H1 (cell line): ENCODE measurements around the gene NCK2. TPM values are rescaled to one million over a fixed set of nuclear protein-coding genes. Genes with fewer than 3 reads are reported as not detected.

Experiments used
- CTCF ChIA-PET: fragments of 300-600 bp; sonication (Branson Sonifier 250); formaldehyde crosslinking; loops from one replicate; lab custom pipeline; 2021; ENCODE audit not compliant: partially characterized antibody; lab: Charles Lee
- POLR2A ChIA-PET: fragments of 300-600 bp; sonication (Branson Sonifier 250); formaldehyde crosslinking; loops from one replicate; lab custom pipeline; 2021; ENCODE audit warnings: inconsistent platforms; ENCODE audit not compliant: partially characterized antibody; lab: Charles Lee
- DNase-seq, 2 experiments: peaks; one replicate each; pipeline versions ENCODE4 v3.0.0 to v3.0.0-alpha.2; 2010 to 2022; ENCODE audit warnings: low spot score in 2 of 2, low read depth in 1 of 2, mixed read lengths in 1 of 2
- FAIRE-seq: peaks from 2 replicates; lab custom pipeline; 2011; peaks lifted over from hg19 to GRCh38; lab: Jason Lieb, UNC
- H2AFZ ChIP-seq: 2 replicates; pipeline ENCODE4 v1.8.1; 2012; ENCODE audit warnings: low read length, inconsistent platforms
- H2AK5ac ChIP-seq: 2 replicates; pipeline ENCODE4 v1.6.1; 2013; ENCODE audit warnings: low read depth, low read length
- H2BK120ac ChIP-seq: replicated peaks from 2 replicates; pipeline ENCODE3; 2013; ENCODE audit warnings: low read depth, low read length, inconsistent platforms
- H2BK12ac ChIP-seq: 2 replicates; pipeline ENCODE4 v1.6.1; 2013; ENCODE audit warnings: low read depth, low read length
- H2BK15ac ChIP-seq: 2 replicates; pipeline ENCODE4 v1.6.1; 2013; ENCODE audit warnings: low read length
- H2BK20ac ChIP-seq: 2 replicates; pipeline ENCODE4 v1.6.1; 2013; ENCODE audit warnings: low read length
- H2BK5ac ChIP-seq: 2 replicates; pipeline ENCODE4 v1.6.1; 2013; ENCODE audit warnings: low read depth, low read length
- H3K14ac ChIP-seq: 2 replicates; pipeline ENCODE4 v1.6.1; 2013; ENCODE audit warnings: inconsistent platforms; ENCODE audit not compliant: insufficient read length
- H3K18ac ChIP-seq: 2 replicates; pipeline ENCODE4 v1.6.1; 2013; ENCODE audit warnings: low read length; ENCODE audit errors: extremely low read depth
- H3K23ac ChIP-seq: 2 replicates; pipeline ENCODE4 v1.6.1; 2013; ENCODE audit warnings: inconsistent platforms; ENCODE audit not compliant: insufficient read length
- H3K23me2 ChIP-seq: 2 replicates; pipeline ENCODE4 v1.6.1; 2013; ENCODE audit warnings: low read depth, low read length
- H3K27ac ChIP-seq: 2 replicates; pipeline ENCODE4 v1.6.1; 2011; ENCODE audit warnings: low read depth, low read length, inconsistent platforms
- H3K27me3 ChIP-seq, 4 experiments: replicated peaks in 1 of 4; 1 replicate in 1 of 4; 2 replicates in 3 of 4; pipeline versions ENCODE4 v1.6.1 to v1.8.1; 2011 to 2013; ENCODE audit warnings: low read length in 3 of 4, mild to moderate bottlenecking in 3 of 4, inconsistent platforms in 2 of 4, mixed read lengths in 2 of 4, moderate library complexity in 1 of 4; ENCODE audit not compliant: control insufficient read depth in 3 of 4, insufficient read depth in 3 of 4; ENCODE audit errors: extremely low read depth in 1 of 4
- H3K36me3 ChIP-seq, 4 experiments: 2 replicates each; pipeline versions ENCODE4 v1.6.1 to v1.8.1; 2011 to 2013; ENCODE audit warnings: mild to moderate bottlenecking in 4 of 4, low read length in 3 of 4, moderate library complexity in 2 of 4, control low read depth in 1 of 4, inconsistent platforms in 1 of 4; ENCODE audit not compliant: insufficient read depth in 4 of 4, control insufficient read depth in 2 of 4
- H3K4ac ChIP-seq: replicated peaks from 2 replicates; pipeline ENCODE3; 2013; ENCODE audit warnings: low read length, low read depth, mixed read lengths, inconsistent platforms; ENCODE audit not compliant: insufficient read length
- H3K4me1 ChIP-seq, 4 experiments: replicated peaks in 1 of 4; 1 replicate in 1 of 4; 2 replicates in 3 of 4; pipeline versions ENCODE4 v1.6.1 to v1.8.1; 2011 to 2013; ENCODE audit warnings: low read length in 3 of 4, inconsistent platforms in 2 of 4, mixed read lengths in 1 of 4; ENCODE audit not compliant: insufficient read depth in 4 of 4, control insufficient read depth in 3 of 4
- H3K4me2 ChIP-seq, 2 experiments: 2 replicates each; pipeline versions ENCODE4 v1.6.1 to v1.8.1; 2011 to 2013; ENCODE audit warnings: low read depth in 2 of 2, low read length in 2 of 2, control low read depth in 1 of 2, inconsistent platforms in 1 of 2, mild to moderate bottlenecking in 1 of 2; ENCODE audit not compliant: insufficient read depth in 1 of 2
- H3K4me3 ChIP-seq, 4 experiments: fragments of 200-600, 300-600 bp in 1 of 4; sonication (generic), shearing (Covaris generic), sonication (Bioruptor Twin) in 1 of 4; 2 replicates each; pipeline versions ENCODE4 v1.5.1 to v1.8.1; 2011 to 2016; ENCODE audit warnings: low read length in 4 of 4, low read depth in 3 of 4, control low read depth in 2 of 4, inconsistent platforms in 2 of 4, mild to moderate bottlenecking in 2 of 4, mixed read lengths in 1 of 4, moderate library complexity in 1 of 4; ENCODE audit not compliant: insufficient read depth in 2 of 4; ENCODE audit errors: extremely low read depth in 1 of 4
- H3K56ac ChIP-seq: replicated peaks from 2 replicates; pipeline ENCODE3; 2013; ENCODE audit warnings: low read depth, mild to moderate bottlenecking, mixed read lengths, low read length, inconsistent platforms; ENCODE audit not compliant: insufficient read length
- H3K79me1 ChIP-seq: 2 replicates; pipeline ENCODE4 v1.6.1; 2013; ENCODE audit warnings: low read depth, low read length, control low read depth
- H3K79me2 ChIP-seq, 2 experiments: 2 replicates each; pipeline versions ENCODE4 v1.6.1 to v1.8.1; 2012 to 2013; ENCODE audit warnings: low read length in 2 of 2, mild to moderate bottlenecking in 2 of 2, inconsistent platforms in 1 of 2; ENCODE audit not compliant: insufficient read depth in 2 of 2, control insufficient read depth in 1 of 2
- H3K9ac ChIP-seq, 4 experiments: replicated peaks in 1 of 4; 1 replicate in 1 of 4; 2 replicates in 3 of 4; pipeline versions ENCODE4 v1.6.1 to v1.8.1; 2011 to 2013; ENCODE audit warnings: low read depth in 3 of 4, low read length in 3 of 4, control low read depth in 2 of 4, mild to moderate bottlenecking in 2 of 4, moderate library complexity in 2 of 4, inconsistent platforms in 1 of 4; ENCODE audit errors: extremely low read depth in 1 of 4
- H3K9me3 ChIP-seq, 2 experiments: 2 replicates each; pipeline versions ENCODE4 v1.6.1 to v1.8.1; 2012 to 2013; ENCODE audit warnings: mild to moderate bottlenecking in 2 of 2, moderate library complexity in 2 of 2, control low read depth in 1 of 2, inconsistent platforms in 1 of 2, low read depth in 1 of 2, low read length in 1 of 2, mixed read lengths in 1 of 2; ENCODE audit not compliant: insufficient read depth in 2 of 2
- H4K20me1 ChIP-seq, 2 experiments: replicated peaks in 1 of 2; 2 replicates each; pipeline versions ENCODE3 to v1.8.1; 2011 to 2013; ENCODE audit warnings: inconsistent platforms in 2 of 2, low read length in 2 of 2, mild to moderate bottlenecking in 1 of 2; ENCODE audit not compliant: insufficient read depth in 2 of 2, control insufficient read depth in 1 of 2
- H4K5ac ChIP-seq: 2 replicates; pipeline ENCODE4 v1.6.1; 2013; ENCODE audit warnings: low read length, low read depth, mixed read lengths, inconsistent platforms; ENCODE audit not compliant: insufficient read length
- H4K8ac ChIP-seq: 2 replicates; pipeline ENCODE4 v1.8.0; 2013; ENCODE audit warnings: mild to moderate bottlenecking, moderate library complexity, low read length, inconsistent platforms; ENCODE audit not compliant: insufficient read depth; ENCODE audit errors: extremely low read depth
- H4K91ac ChIP-seq: replicated peaks from 2 replicates; pipeline ENCODE3; 2013; ENCODE audit warnings: low read length, mixed read lengths, inconsistent platforms; ENCODE audit not compliant: insufficient read length
- EP300 ChIP-seq, 2 experiments: IDR thresholded peaks; 1 replicate in 1 of 2; 2 replicates in 1 of 2; pipeline ENCODE4 v1.6.1; 2011 to 2012; ENCODE audit warnings: low read depth in 2 of 2, low read length in 2 of 2, mild to moderate bottlenecking in 2 of 2, borderline replicate concordance in 1 of 2, inconsistent platforms in 1 of 2, moderate library complexity in 1 of 2
- PHF8 ChIP-seq: fragments of 200-600 bp; sonication (generic); conservative IDR thresholded peaks from 2 replicates; pipeline ENCODE4 v1.7.1; 2012; ENCODE audit warnings: low read depth, mild to moderate bottlenecking, inconsistent platforms, low read length, moderate library complexity
- RFX5 ChIP-seq: IDR thresholded peaks from 2 replicates; pipeline ENCODE4 v1.6.1; 2011; ENCODE audit warnings: low read depth, low read length, improper control_type of control experiment, borderline replicate concordance
- SP1 ChIP-seq: IDR thresholded peaks from 2 replicates; pipeline ENCODE4 v1.6.1; 2011; ENCODE audit warnings: low read depth, low read length
- TAF1 ChIP-seq: IDR thresholded peaks from 2 replicates; pipeline ENCODE4 v1.6.1; 2011; ENCODE audit warnings: mild to moderate bottlenecking, low read depth, low read length
- ZNF274 ChIP-seq: IDR thresholded peaks from 2 replicates; pipeline ENCODE4 v1.7.0; 2012; ENCODE audit warnings: low read length, borderline replicate concordance; ENCODE audit errors: extremely low read depth
- WGBS, 2 experiments: shearing (Covaris generic) in 1 of 2; methylation state at CpG; one replicate each; pipeline versions ENCODE4 v1.1.6 to v1.1.7; 2013 to 2015; ENCODE audit warnings: low lambda C conversion rate in 2 of 2, mixed read lengths in 2 of 2, inconsistent platforms in 1 of 2, low coverage in 1 of 2, missing lambda C conversion rate in 1 of 2; ENCODE audit not compliant: insufficient replicate concordance in 2 of 2, insufficient coverage in 1 of 2, insufficient read length in 1 of 2; ENCODE audit errors: extremely low coverage in 1 of 2, missing lambda C conversion rate in 1 of 2; 5-methylcytosine and 5-hydroxymethylcytosine counted together
- polyA plus RNA-seq, 7 experiments: library from polyadenylated mRNA; depleted of rRNA in 3 of 7; stranded (reverse) in 5 of 7; unstranded in 2 of 7; fragments of >200 nt in 5 of 7; fragments of 200-250 nt in 2 of 7; gene quantifications; 1 replicate in 5 of 7; 2 replicates in 1 of 7; 4 replicates in 1 of 7; pipeline versions ENCODE4 v1.2.1 to v1.2.3, GENCODE V29; 2011 to 2013; ENCODE audit warnings: missing spikeins in 2 of 7, mixed read lengths in 2 of 7
- total RNA-seq: library from RNA; stranded (reverse); fragmentation: NEBNext Ultra II Directional; extraction: Animal tissue kit (Norgen Biotek cat#: 25700); gene quantifications from 2 replicates; pipeline ENCODE4 v1.2.1, GENCODE V29; 2021

The NCK2 gene
- total and polyA plus RNA-seq, 2 of the 8 experiments (the other 6 are each of a cell fraction or from before 2014, with no cell fraction given): 30.3 to 65.7 TPM

DNA sequence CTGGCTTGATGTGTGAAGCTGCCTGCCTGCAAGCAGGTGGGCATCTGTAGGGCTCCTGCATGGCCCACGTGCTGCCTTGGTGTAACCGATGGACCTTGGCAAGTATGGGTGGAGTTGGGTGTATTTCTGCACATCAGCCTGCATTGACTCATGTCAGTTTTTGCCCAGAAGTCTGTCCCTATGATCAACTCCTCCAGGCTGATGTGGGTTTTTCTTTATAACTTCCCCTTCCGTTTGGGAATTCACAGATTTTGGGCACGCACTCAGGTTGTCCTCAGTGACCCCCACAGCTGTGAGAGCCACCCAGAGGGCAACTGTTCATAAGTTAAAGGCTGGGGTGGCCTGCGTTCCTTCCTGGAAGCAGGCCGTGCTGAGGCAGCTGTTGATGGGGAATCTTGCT is 123.3 kb downstream of the NCK2 start:
- H2BK120ac ChIP-seq: no peak overlapping the region
- H3K36me3 ChIP-seq: no peaks in the 10 kb centered on the region
- H3K27me3 ChIP-seq: no peaks in the 10 kb centered on the region
- POLR2A ChIA-PET: no interaction called here
- no peak overlapping the region for H3K14ac ChIP-seq
- no peak overlapping the region; the same call in 1 of the 2 replicates for H4K8ac ChIP-seq
- H3K56ac ChIP-seq: no peak overlapping the region
- H3K4ac ChIP-seq: no peak overlapping the region
- H4K5ac ChIP-seq: no peak overlapping the region
- H2BK5ac ChIP-seq: no peak overlapping the region; the same call in 1 of the 2 replicates
- no peaks in the 10 kb centered on the region for H3K9me3 ChIP-seq
- CTCF ChIA-PET: interaction anchor here (1.8 kb wide), 1 partner anchor 10 kb away, joined by 4 read pairs; no protein-coding TSS in a partner anchor
- H3K18ac ChIP-seq: no peak overlapping the region
- no peak overlapping the region for H2AK5ac ChIP-seq
- no peak overlapping the region for H2BK15ac ChIP-seq
- peaks cover 0 to 64% of the 10 kb centered on the region in 2 experiments; a peak in 2 of 4 replicates for H3K79me2 ChIP-seq
- H2BK12ac ChIP-seq: no peak overlapping the region
- no peak for DNase-seq
- H3K79me1 ChIP-seq: peaks cover 12% of the 10 kb centered on the region; the same call in 1 of the 2 replicates
- no peak overlapping the region for H4K91ac ChIP-seq
- FAIRE-seq: no peak
- no peak overlapping the region for H3K9ac ChIP-seq
- H3K4me3 ChIP-seq: no peak overlapping the region
- H3K4me1 ChIP-seq: peaks cover 0 to 18% (median 7%) of the 10 kb centered on the region in 4 experiments; a peak in 6 of 7 replicates
- H2AFZ ChIP-seq: no peak overlapping the region
- no peak overlapping the region for H3K27ac ChIP-seq
- H4K20me1 ChIP-seq: peaks cover 9 to 19% of the 10 kb centered on the region in 2 experiments
- WGBS, 2 experiments: 86% methylated on average over 6 of the region's 6 CpGs; no CpG with 5 or more reads in 1 of the 2 experiments
- no peak overlapping the region for H3K23ac ChIP-seq
- H3K23me2 ChIP-seq: no peaks in the 10 kb centered on the region; the same call in 1 of the 2 replicates
- H2BK20ac ChIP-seq: no peak overlapping the region
- TF ChIP-seq PHF8: no peak
- TF ChIP-seq ZNF274: no peak
- TF ChIP-seq RFX5: no peak
- no peak for TF ChIP-seq SP1
- no peak for TF ChIP-seq EP300 (IDR thresholded peaks at IDR 0.05; ENCODE audit: borderline replicate concordance in 1 of 2, low read depth in 2 of 2, low read length in 2 of 2)
- no peak for TF ChIP-seq TAF1
- TF ChIP-seq, all 59 proteins: peak for 0
- no peak overlapping the region for H3K4me2 ChIP-seq
